ENCODE measurements around the gene MYO3B. TPM values are rescaled to one million over a fixed set of nuclear protein-coding genes. Genes with fewer than 3 reads are reported as not detected.

The MYO3B gene
- total RNA-seq, 3 donors from 2014 or later (not counting 1 experiment from before 2014, with no cell fraction given) = 0.68 to 0.88 (median 0.75) TPM

- H3K4me3 Mint-ChIP-seq = no peak overlapping the region
- H3K9me3 Mint-ChIP-seq = no peaks in the 10 kb centered on the region
- no peaks in the 10 kb centered on the region for H3K36me3 ChIP-seq (ENCODE audit: control insufficient read depth, insufficient read depth, low read length)
- no peaks in the 10 kb centered on the region for H3K27me3 ChIP-seq (ENCODE audit: control insufficient read depth, insufficient read depth, low read length)
- H3K36me3 Mint-ChIP-seq = no peaks in the 10 kb centered on the region
- DNase-seq (no peak), ATAC-seq (no peak)
- 87% methylated on average over 2 of the region's 2 CpGs for WGBS (ENCODE audit: insufficient coverage)
- H3K4me1 Mint-ChIP-seq = no peaks in the 10 kb centered on the region
- no peak overlapping the region for H3K4me3 ChIP-seq (ENCODE audit: low read length)
- no peak for TF ChIP-seq CTCF (IDR thresholded peaks at IDR 0.05)
- H3K27me3 Mint-ChIP-seq (ENCODE audit: low read depth in 2 of 2) = peaks cover 20 to 33% of the 10 kb centered on the region in 2 donors
- no peak overlapping the region for H3K27ac Mint-ChIP-seq
- intact Hi-C loops (cut with micrococcal nuclease) = no loop called here
- H3K4me1 ChIP-seq (ENCODE audit: control insufficient read depth, insufficient read depth, low read length) = no peaks in the 10 kb centered on the region
- no peaks in the 10 kb centered on the region for H3K9me3 ChIP-seq (ENCODE audit: control insufficient read depth, insufficient read depth, low read length)
- H3K27ac ChIP-seq (ENCODE audit: low read length) = no peak overlapping the region
Observed at GRCh38 chr2:170243118-170243837, 65.3 kb downstream of the MYO3B start.

DNA sequence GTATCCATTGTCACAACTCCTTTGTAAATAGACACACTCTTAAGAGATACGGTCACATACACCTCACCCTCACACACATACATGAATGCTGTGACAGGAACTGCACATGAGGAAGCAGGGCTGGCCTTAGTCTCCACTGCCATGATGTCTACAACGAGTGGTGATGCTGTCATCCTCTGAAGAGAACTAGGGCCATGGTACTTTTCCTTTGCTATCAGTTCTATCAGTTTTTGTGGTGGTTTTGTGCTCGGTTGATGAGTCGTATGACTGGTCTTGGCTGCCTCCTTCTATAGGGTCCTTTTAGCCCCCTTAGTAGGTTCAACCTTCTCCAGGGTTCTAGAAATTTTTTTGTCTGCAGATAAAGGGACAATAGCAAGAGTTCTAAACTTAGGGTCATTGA lies 66.0 kb downstream of the MYO3B start:
- H3K4me3 ChIP-seq (ENCODE audit: low read length) = no peak overlapping the region
- H3K27ac ChIP-seq (ENCODE audit: low read length) = no peak overlapping the region
- H3K27me3 ChIP-seq (ENCODE audit: control insufficient read depth, insufficient read depth, low read length) = no peaks in the 10 kb centered on the region
- Mint-ChIP-seq H3K4me1 (no peaks in the 10 kb centered on the region), H3K27me3 (ENCODE audit: low read depth in 2 of 2) (peaks cover 18 to 31% of the 10 kb centered on the region in 2 donors), H3K9me3 (no peaks in the 10 kb centered on the region), H3K4me3 (no peak overlapping the region), H3K36me3 (no peaks in the 10 kb centered on the region), H3K27ac (no peak overlapping the region)
- no peak for DNase-seq
- ATAC-seq = no peak
- H3K9me3 ChIP-seq (ENCODE audit: control insufficient read depth, insufficient read depth, low read length) = no peaks in the 10 kb centered on the region
- intact Hi-C loops (cut with micrococcal nuclease) = no loop called here
- no peaks in the 10 kb centered on the region for H3K36me3 ChIP-seq (ENCODE audit: control insufficient read depth, insufficient read depth, low read length)
- WGBS (ENCODE audit: insufficient coverage) = 72% methylated on average over 4 of the region's 4 CpGs
- no peak for TF ChIP-seq CTCF (IDR thresholded peaks at IDR 0.05)
- H3K4me1 ChIP-seq (ENCODE audit: control insufficient read depth, insufficient read depth, low read length) = no peaks in the 10 kb centered on the region

DNA sequence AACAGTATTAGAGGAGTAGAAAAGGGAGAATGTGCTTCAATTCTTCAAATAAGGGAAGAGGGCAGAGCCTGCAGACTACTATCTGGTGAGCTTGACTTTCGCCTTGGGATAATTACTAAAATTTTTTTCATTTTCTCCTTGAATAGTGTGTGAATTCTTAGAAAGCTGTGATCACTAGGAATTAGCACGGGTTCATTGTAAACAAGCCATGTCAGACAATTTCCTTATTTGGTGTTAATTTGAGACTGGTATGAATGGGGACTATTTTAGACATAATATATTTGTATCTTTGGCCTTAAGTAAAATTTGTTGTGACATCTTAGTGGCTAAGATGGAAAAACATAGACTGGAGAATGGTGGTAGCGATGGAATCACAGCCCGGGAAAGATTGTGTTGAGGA lies 66.6 kb downstream of the MYO3B start:
- intact Hi-C loops (cut with micrococcal nuclease) = no loop called here
- no peak overlapping the region for H3K27ac ChIP-seq (ENCODE audit: low read length)
- no peak overlapping the region for H3K4me3 ChIP-seq (ENCODE audit: low read length)
- TF ChIP-seq CTCF (IDR thresholded peaks at IDR 0.05) = no peak
- H3K4me1 Mint-ChIP-seq = no peaks in the 10 kb centered on the region
- H3K36me3 Mint-ChIP-seq = no peaks in the 10 kb centered on the region
- no peak overlapping the region for H3K4me3 Mint-ChIP-seq
- H3K27ac Mint-ChIP-seq = no peak overlapping the region
- ATAC-seq (no peak), DNase-seq (no peak)
- H3K9me3 Mint-ChIP-seq = no peaks in the 10 kb centered on the region
- no peaks in the 10 kb centered on the region for H3K9me3 ChIP-seq (ENCODE audit: control insufficient read depth, insufficient read depth, low read length)
- no peaks in the 10 kb centered on the region for H3K36me3 ChIP-seq (ENCODE audit: control insufficient read depth, insufficient read depth, low read length)
- no peaks in the 10 kb centered on the region for H3K4me1 ChIP-seq (ENCODE audit: control insufficient read depth, insufficient read depth, low read length)
- H3K27me3 ChIP-seq (ENCODE audit: control insufficient read depth, insufficient read depth, low read length) = no peaks in the 10 kb centered on the region
- peaks cover 15 to 26% of the 10 kb centered on the region in 2 donors for H3K27me3 Mint-ChIP-seq (ENCODE audit: low read depth in 2 of 2)
- WGBS (ENCODE audit: insufficient coverage) = 91% methylated on average over 4 of the region's 4 CpGs

DNA sequence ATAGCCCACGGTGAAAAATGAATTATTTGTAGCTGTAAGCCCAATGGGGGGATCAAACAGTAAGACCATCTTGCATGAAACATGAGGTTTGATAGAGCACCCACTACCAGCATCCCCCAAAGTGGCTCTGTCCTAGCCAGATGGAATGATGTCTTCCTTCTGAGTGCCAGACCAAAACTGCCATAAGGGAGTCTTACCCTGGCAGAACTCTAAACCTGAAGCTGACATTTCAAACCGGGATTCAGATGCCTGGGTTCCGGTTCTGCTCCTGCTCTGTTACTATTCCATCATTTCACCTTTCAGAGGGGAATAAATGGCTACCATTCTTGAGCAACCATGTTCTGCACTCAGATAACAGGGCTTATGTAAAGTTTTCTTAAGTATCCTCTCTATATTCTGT lies 67.4 kb downstream of the MYO3B start:
- no peak for ATAC-seq
- no peaks in the 10 kb centered on the region for H3K9me3 Mint-ChIP-seq
- H3K36me3 Mint-ChIP-seq = no peaks in the 10 kb centered on the region
- H3K4me1 Mint-ChIP-seq = no peaks in the 10 kb centered on the region
- no peak overlapping the region for H3K27ac ChIP-seq (ENCODE audit: low read length)
- H3K4me3 ChIP-seq (ENCODE audit: low read length) = no peak overlapping the region
- no peak for DNase-seq
- no peak for TF ChIP-seq CTCF (IDR thresholded peaks at IDR 0.05)
- H3K4me1 ChIP-seq (ENCODE audit: control insufficient read depth, insufficient read depth, low read length) = no peaks in the 10 kb centered on the region
- no peak overlapping the region for H3K4me3 Mint-ChIP-seq
- H3K27me3 ChIP-seq (ENCODE audit: control insufficient read depth, insufficient read depth, low read length) = no peaks in the 10 kb centered on the region
- H3K27me3 Mint-ChIP-seq (ENCODE audit: low read depth in 2 of 2) = peaks cover 10 to 25% of the 10 kb centered on the region in 2 donors
- intact Hi-C loops (cut with micrococcal nuclease) = no loop called here
- 97% methylated on average over 3 of the region's 3 CpGs for WGBS (ENCODE audit: insufficient coverage)
- H3K27ac Mint-ChIP-seq = no peak overlapping the region
- H3K36me3 ChIP-seq (ENCODE audit: control insufficient read depth, insufficient read depth, low read length) = no peaks in the 10 kb centered on the region
- H3K9me3 ChIP-seq (ENCODE audit: control insufficient read depth, insufficient read depth, low read length) = no peaks in the 10 kb centered on the region
